GM12801 (cell line): ENCODE measurements around the gene HTR2B.

ENCODE experiments used
- TF ChIP-seq, protein P1 (sequence below): IDR thresholded peaks from one replicate; pipeline ENCODE4 v1.5.1; 2011; ENCODE audit warnings: control low read depth; ENCODE audit not compliant: insufficient read length; ENCODE audit errors: extremely low read depth

Gene HTR2B

DNA sequence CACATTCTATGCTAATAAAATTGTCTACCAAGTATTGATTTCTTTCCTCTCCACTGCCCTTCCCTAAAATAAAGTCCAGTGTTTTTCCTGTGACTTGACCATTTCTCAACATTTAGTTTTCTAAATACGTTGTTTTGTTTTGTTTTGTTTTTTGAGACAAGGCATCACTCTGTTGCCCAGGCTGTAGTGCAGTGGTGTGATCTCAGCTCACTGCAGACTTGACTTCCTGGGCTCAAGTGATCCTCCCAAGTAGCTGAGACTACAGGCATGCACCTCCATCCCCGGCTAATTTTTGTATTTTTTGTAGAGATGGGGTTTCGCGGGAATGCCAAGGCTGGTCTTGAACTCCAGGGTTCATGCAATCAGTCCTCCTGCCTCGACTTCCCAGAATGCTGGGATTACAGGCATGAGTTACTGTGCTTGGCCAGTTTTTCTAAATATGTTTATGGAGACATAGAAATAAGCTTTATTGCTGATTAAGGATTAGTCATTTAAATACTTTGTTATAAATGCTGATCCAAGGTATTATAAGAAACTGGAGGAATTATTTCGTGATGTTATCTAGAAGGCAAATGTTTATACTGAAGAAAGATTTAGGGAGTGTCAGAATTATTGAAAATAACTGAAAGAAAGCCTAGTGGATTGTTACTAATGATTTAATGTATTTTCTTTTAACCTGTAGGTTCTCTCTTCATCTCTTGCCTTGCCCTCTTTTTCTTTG is 5.7 kb upstream of the HTR2B start:
- TF ChIP-seq, protein P1, sequence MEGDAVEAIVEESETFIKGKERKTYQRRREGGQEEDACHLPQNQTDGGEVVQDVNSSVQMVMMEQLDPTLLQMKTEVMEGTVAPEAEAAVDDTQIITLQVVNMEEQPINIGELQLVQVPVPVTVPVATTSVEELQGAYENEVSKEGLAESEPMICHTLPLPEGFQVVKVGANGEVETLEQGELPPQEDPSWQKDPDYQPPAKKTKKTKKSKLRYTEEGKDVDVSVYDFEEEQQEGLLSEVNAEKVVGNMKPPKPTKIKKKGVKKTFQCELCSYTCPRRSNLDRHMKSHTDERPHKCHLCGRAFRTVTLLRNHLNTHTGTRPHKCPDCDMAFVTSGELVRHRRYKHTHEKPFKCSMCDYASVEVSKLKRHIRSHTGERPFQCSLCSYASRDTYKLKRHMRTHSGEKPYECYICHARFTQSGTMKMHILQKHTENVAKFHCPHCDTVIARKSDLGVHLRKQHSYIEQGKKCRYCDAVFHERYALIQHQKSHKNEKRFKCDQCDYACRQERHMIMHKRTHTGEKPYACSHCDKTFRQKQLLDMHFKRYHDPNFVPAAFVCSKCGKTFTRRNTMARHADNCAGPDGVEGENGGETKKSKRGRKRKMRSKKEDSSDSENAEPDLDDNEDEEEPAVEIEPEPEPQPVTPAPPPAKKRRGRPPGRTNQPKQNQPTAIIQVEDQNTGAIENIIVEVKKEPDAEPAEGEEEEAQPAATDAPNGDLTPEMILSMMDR: no peak

DNA sequence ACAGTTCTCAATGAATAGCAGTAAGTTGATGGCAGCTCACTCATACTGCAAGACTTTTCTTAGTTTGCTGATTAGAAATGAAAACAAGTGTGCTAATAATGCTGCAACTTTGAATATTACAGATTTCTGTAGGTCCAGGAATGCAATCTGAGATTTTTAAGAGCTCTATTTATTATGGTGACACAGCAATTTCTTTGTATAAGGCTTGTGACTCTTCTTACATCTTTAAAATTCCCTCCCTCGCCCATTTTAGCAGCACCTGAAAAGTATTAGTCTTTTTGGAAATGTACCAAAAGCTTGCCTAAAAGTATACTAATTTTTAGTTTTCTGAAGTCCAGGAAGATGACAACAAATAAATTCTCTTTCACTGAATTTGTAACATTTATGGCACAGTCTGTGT is 4.4 kb upstream of the HTR2B start:
- TF ChIP-seq, protein P1: no peak

DNA sequence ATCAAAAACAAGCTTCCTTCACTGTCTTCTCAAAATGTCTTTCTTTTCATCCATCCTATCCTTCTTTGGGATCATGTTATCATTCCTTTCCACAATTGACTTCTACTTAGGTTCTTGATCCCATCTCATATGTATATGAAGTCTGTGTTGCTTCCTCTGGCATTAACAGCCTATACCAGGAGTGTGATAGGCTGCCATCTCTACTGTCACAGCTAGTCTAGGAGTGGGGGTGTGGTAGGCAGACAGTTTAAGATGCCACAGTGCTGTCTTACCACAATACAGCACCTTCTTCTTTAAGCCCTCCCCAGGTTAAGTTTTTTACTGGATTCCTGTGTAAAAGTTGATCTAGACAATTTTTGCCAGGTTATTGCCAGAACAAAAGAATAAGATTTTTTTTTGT is 3.7 kb upstream of the HTR2B start:
- TF ChIP-seq, protein P1: no peak

DNA sequence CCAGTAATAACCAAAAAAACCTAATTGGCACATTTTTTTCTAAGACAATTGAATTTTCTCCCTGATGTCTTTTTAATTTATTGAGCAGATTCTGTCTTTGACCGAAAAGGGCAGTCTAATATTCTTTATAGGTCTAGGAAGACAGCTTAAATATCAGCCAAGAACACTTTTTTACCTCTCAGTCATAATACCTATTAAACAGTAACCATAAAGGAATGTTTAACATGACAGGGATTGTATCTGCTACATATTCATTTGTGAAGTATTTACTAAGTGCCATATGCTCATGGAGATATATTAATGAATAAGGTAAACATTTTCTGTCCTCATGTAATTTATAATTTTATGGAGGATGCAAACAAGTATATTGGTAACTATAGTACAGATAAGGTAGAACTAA is 3.1 kb upstream of the HTR2B start:
- TF ChIP-seq, protein P1: no peak

DNA sequence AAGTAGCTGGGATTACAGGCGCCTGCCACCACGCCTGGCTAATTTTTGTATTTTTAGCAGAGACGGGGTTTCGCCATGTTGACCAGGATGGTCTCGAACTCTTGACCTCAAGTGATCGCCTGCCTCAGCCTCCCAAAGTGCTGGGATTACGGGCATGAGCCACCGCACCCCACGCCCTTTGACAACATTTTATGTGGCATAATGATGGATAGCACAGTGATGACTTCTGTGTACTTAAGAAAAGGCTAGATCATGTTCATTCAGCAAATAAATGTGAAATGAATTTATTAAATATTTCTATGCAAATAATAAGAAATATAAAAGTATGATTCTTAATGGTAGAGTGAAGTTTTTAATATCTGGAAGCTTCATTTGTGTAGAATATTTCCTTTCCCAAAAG is 2.6 kb upstream of the HTR2B start:
- TF ChIP-seq, protein P1: no peak

DNA sequence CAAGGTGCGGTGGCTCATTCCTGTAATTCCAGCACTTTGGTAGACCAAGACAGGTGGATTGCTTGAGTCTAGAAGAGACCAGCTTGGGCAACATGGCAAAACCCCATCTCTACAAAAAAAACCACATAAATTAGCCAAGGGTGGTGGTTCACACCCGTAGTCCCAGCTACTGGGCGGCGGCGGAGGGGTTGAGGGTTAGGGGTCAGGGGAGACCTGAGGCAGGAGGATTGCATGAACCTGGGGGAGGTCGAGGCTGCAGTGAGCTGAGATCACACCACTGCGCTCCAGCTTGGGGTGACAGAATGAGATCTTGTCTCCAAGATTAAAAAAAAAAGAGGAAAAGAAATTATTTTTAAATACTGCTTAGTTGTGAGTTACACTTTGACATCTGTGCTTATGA is 1.3 kb upstream of the HTR2B start:
- TF ChIP-seq, protein P1: no peak

DNA sequence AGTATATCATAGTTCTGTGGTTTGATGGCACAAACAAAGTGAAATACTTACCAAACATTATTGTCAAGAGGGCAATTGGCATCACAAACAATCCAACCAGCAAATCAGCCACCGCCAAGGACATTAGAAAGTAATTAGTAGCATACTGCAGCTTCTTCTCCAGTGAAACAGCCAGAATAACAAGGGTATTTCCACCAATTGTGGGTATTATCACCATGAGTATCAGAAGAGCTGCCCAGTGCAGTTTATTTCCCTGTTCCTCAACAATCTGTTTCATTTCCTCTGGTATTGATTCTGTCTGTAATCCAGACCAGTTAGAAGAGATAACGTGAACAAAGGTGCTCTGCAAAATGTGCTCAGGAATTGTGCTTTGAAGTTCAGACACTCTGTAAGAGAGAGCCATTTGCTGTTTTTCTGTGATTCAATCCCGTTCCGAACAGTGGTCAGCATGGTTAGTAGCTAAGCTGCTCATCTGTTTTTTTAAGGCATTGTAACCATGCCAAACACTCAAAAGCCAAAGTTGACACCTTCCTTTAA is 1.4 kb downstream of the HTR2B start:
- TF ChIP-seq, protein P1: no peak
